SHP77 treated with DMSO at 0.1 percent for 48 hours (cell line): ENCODE measurements around the gene KLK13.

Source experiments
- DNase-seq: peaks from one replicate; lab custom pipeline; 2025; lab: John Stamatoyannopoulos, UW

KLK13 gene

DNA sequence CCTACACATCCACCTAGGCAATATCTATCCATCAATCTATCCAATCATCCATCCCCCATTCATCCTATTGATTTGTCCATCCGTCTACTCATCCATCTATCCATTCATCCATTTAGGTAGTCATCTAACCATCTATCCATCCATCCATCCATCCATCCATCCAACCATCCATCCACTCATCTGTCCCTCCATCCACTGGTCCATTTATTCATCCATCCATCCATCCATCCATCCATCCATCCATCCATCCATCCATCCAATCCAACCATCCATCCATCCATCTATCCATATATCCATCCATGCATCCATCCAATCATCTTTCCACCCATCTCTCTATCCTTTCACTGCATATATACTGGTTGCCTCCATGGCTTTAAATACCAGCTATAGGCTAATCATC, 3.9 kb downstream of the KLK13 start:
- DNase-seq, result no peak

DNA sequence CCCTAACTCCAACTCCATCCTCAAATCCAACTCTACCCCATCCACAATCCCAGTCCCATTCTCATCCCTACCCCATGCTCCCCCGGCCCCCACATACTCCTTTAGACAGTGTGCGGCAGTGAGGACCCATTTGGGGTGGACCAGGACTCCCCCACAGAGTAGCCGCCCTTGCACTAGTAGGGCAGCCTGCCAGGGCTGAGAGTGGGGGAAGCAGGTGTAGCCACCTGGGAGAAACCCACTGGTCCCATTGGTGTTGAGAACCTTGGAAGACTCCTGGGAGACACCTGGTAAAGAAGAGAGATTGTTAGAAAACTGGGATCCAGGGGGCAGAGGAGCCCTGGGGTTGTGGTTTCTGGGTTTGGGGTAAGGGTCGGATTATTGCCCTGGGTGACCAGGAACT, 4.6 kb downstream of the KLK13 start:
- DNase-seq, result no peak

DNA sequence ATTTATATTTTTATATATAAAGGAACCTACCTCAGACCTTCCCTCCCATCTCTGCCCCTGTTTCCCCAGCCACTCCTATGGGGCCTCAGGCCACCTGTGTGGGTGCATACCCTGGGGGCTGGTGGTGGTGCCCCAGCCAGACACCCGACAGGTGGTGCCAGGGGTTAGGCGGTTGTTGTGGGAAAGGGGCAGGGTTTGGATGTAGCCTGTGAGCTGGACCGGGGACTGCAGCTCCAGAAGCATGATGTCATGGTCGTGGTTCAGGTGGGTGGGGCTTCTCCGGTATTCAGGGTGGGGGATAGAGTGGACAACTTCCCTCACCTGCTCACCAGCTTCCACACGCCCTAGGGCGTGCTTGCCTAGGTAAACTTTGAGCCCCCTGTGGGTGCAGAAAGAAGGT, 5.2 kb downstream of the KLK13 start:
- no peak for DNase-seq

DNA sequence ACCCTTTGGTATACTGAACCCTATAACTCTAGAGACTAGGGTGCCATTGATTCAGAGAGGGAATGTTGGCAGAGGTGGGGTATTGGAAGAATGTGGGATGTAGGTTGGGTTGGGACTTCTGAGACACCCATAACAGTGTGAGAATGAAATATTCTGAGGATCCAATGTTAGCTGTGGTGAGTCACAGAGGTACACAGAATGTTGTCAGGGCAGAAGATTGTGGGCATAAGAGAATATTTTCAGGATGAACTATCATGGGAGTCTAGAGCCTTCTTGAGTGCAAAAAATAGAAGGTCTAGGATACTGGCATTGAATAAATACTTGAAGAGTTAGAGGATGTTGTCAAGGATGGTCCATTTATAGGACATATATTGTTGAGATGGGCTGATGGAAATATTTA, 9.0 kb downstream of the KLK13 start:
- DNase-seq, result no peak

DNA sequence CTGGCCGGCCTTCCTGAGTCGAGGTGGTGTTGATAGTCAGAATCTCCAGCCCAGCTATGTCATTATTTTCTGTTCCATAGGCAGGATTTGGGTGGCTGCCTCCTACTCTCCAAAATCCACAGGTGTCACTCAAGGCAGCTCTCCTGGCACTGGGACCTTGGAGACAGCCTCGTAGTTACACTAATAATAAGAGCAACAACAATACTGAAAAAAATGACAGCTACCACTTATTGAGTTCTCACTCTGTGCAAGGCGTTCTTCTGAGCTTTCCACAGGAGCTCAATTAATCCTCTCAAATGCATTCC, 17.9 kb downstream of the KLK13 start:
- DNase-seq, result no peak

DNA sequence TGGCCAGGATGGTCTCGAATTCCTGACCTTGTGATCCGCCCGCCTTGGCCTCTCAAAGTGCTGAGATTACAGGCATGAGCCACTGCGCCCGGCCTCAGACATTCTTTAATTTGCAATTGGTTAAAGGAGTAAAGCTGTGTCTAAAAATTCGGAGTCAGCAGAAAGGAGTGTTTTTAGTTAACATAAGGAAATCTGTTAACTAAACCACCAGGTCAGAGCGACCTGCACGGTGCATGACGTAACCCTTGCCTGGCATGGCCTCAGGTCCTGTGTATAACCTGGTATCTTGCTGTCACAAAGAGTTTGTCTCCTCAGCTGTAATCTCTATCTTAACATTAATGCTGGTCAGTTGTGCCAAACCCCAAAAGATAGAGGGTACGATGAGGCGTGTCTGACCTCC, 20.6 kb downstream of the KLK13 start:
- DNase-seq, result no peak

DNA sequence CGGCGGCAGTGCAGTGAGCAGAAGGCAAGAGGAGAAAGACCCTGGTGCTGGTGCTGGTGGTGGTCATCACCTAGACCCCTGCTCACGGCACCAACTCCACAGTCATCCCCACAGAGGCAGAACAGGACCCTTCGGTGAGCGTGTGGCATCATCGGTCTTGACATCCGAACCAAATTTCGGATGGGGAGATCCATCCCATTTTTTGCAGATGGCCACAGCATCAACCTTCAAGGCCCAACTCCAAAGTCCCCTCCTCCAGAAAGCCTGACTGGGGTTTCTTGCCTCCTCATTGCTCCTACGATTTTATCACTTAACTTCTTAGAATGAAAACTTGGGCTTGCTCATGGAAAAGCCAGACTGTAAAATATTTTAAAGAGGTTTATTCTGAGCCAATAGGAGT, 21.4 kb downstream of the KLK13 start:
- DNase-seq, result no peak

DNA sequence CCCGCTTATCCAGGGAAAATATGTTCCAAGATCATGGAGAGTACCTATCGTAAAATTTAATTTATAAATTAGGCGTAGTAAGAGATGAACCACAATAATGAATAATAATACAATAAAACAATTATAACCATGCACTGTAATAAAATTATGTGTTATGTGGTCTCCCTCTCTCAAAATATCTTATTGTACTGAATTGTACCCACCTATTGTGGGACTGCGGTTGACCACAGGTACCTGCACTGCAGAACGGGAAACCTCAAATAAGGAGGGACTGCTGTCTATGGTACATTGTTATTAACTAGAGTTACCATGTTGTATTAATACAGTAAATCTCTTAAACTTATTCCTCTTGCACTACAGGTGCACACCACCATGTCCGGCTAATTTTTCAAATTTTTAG, 24.7 kb downstream of the KLK13 start:
- no peak for DNase-seq

DNA sequence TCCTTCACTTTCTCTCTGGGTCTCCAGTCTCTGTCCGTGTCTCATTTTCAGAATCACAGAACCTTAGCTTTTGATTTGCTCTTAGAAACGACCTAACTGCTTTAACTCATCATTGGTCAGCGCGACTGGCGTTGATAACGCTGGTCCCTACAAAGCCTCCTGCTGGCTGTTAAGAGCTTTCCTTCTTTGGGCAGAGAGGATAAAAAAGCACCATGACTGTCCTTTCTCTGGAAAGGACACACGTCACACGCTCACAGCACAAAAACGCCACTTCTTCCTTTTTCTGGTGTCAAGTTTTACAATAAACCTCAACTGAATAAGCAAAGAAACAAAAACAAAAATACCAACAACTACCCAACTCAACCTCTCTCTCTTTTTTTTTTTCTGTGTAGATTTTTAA, 28.4 kb downstream of the KLK13 start:
- no peak for DNase-seq

DNA sequence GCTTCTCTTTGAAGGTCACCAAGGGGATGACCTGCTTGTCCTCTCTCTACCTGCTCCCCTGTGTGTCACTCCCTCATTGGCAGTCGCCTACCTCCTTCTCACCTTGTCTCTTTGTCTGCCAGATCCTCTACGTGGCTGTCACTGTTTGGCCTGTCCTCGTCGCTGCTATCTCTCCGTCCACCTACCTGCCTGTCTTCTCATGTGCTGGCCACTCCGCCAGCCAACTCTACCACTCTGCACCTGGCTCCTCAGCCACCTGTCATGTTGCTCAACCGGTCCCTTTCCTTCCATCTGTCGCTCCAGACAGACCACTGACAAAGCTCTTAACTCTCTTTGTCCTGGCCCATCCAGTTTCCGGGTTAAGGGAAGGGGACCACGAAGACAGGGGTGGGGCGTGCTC, 30.2 kb downstream of the KLK13 start, which contains the start of gene KLK12:
KLK12 (minus strand) TSS at position 299 of the 400 bp plus-strand sequence. CDS start 381 bp downstream, outside the sequence.
- no peak for DNase-seq

DNA sequence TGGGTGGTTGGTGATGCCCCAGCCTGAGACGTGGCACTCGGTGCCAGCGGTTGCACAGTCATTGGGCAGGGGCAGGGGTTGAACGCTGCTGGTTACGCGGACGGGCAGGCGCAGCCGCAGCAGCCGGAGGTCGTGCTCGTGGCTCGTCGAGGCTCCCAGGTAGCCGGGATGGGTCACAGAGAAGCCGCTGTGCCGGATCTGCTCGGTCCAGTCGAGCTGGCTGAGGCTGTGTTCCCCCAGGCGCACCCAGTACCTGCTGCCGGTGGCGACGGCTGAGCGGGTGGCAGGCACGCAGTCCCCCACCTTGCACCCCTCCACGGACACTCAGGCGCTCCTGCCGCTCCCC, 33.0 kb downstream of the KLK13 start:
- no peak for DNase-seq

DNA sequence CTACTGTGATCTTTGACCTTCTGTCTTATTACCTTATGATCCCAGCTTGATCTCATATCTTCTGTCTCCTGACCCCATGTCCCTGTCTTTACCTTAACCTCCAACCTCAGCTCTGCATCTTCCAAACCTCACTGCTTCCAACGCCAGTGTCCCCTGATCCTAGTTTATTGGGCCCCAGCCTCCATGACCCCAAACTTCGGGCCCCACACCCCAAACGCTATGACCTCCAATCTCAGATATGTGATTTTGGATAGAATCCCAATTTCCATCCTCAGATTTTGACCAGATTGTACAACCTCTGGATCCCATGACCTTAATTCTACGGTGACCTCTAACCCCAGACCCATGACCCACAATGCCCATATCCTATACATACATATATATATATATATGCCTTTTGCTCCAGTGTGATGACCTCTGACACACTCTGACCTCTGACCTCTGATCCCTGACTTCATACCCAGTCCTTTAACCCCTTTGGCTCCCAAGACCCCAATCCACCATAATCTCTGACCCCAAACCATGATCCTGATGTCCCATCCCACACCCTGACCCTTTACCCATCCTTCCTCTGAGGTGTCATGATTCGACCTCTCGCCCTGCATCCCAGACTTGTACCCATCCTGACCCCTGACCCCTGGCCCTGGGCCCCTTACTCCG, 33.5 kb downstream of the KLK13 start:
- DNase-seq, result no peak

DNA sequence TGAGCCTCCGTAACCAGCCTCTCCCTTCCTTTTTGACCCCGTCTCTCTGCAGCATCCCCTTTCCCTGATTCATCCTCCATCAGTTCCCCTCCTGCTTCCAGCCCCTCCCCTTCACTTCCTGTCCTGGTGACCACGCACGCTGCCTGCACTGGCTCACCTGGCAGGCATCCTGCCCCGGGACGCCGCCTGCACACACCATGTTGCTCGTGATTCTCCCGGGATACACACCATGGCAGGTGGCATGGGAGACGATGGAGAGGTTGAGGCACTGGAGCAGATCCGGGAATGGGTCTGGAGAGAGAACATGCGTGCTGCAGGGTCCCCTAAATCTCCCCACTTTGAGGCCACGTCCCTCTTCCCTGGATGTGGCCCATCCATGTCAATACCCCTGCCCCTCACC, 34.3 kb downstream of the KLK13 start:
- no peak for DNase-seq

DNA sequence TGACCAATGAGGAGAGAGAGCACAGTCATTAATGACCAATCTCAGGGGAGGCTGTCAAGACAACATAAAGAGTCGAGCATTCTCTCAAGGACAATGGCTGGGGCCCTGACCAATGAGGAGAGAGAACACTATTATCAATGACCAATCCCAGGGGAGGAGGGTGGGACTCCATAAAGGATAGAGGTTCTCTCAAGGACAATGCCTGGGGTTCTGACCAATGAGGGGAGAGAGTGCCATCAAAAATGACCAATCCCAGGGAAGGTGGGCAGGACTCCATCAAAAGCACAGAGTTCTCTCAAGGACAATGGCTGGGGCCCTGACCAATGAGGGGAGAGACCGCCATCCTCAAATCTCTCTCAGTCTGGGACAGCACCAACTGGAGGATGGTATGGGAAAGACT, 35.2 kb downstream of the KLK13 start:
- no peak for DNase-seq

DNA sequence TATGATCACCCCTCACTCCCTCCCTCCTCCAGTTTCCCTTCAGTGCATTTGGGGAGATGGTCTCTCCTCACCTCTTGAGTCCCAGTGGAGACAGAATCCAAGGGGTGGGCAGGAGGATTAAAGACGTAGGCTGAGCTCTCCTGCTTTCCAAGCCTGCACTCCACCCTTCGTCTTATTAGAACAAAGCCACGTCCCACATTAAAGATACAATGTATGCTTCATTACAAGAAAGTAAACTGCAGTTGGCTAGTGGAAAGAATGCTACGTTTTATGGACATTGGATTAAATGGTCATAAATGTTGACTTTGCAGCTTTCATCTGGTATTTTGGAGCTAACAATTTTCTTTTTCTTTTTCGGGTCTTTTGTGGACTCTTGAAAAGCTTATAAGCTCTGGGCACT, 37.0 kb downstream of the KLK13 start:
- no peak for DNase-seq

DNA sequence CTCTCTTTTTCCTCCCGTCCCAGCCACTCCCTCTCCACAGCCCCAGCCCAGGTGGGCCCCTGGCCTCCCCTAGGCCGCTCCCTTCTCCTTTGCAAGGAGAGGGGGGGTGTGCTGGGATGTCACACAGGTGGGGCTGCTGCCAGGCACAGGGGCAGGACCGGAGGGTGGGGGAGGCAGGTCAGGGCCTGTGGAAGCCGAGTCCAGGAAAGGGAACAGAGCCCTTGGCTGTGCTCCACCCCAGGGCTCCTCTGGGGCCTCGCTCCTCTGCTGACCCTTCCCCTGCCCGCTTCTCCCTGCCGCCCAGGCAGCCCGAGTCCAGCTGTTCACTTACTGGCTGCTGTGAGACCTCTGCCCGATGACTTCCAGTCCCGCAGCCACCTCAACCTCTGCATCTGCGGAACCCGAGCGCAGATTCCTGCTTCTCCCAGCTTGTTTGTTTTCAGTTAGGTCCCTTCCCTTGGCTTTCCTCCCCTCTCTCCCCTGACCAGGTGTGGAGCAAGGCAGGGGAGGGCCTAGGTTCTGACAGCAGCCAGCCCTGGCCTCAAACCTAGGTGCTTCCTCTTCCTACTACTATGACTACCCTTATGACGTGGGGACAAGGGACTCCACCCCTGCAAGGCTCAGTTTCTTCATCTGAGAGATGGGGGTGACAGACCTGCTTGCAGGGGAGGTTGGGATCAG, 37.6 kb downstream of the KLK13 start:
- no peak for DNase-seq

DNA sequence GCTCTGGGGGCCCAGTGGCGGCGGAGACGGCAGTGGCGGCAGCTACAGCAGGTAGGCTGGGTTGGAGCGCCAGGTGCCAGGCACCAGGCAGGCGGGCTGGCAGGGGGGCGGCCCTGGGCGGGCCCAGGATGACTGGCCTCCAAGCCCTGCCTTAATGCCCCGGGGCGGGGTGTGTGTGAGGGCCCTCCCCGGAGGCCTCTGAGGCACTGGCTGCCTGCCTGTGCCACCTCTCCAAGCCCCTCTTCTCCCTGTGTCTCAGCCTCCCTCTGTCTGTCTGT, 38.4 kb downstream of the KLK13 start, which contains the start of gene KLK11:
KLK11 (minus strand) TSS at position 63 of the 278 bp plus-strand sequence. CDS start 985 bp downstream, outside the sequence.
- no peak for DNase-seq

DNA sequence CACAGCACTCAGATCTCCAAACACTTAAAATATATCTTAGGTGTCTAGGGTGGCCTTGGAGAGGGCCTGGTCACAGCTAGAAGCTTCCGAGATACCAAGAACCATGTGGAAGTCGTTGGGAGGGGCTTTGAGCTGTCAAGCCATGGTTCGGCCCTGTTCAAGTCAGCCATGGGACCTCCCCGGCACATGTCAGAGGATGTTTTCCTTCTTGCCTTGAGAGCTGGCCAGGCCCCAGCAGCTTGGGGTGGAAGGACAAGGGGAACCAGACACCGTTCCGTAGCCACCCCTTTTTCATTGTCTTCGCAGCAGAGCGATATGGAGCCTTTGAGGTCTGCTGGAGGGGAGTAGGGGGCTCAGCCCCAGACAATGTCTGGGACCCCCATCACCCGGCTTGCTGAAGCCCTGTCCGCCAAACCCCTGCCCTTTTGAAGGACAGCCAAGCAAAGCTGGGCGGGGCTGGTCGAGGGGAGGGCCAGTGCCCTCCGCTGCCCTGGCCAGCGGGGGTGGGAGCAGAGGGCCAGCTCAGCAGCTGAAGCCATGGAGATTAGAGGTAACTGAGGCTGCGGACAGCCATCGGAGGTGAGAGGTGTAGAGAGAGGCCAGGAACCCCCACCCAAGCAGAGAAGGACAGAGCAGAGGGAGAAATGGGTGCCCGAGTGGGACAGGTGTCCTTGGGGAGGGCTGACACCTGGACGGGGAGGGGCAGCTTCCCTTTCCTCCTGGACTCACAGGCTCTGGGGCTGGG, 38.9 kb downstream of the KLK13 start:
- no peak for DNase-seq

DNA sequence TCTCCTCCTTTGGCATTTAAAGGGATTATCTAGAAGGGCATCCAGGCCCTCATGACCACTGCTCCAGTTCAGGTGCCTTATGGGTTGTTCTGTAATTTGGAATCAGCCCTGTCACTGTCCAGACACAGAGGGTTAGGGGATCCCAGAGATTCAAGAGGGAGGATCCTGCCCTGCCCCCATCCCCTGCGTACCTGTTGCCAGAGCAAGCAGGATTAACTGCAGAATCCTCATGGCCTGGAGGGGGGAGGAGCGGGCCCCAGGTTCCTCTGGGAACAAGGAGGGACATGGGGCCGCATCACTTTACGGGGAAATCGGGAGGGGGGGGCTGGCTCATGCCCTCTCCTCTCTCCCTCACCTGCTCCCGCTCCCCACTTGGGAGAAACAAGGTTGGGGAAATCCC, 39.5 kb downstream of the KLK13 start:
- DNase-seq, result no peak

DNA sequence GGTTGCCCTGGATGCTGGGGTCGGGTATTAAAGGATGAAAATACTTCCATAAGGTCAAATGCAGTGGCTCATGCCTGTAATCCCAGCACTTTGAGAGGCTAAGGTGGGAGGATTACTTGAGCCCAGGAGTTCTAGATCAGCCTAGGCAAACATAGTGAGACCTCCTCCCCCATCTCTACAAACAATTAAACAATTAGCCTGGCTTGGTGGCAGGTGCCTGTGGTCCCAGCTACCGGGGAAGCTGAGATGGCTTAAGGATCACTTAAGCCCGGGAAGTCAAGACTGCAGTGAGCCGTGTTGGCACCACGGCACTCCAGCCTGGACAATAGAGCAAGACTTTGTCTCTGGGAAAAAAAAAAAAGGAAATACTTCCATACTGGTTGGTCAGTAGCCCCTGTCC, 40.0 kb downstream of the KLK13 start:
- no peak for DNase-seq

DNA sequence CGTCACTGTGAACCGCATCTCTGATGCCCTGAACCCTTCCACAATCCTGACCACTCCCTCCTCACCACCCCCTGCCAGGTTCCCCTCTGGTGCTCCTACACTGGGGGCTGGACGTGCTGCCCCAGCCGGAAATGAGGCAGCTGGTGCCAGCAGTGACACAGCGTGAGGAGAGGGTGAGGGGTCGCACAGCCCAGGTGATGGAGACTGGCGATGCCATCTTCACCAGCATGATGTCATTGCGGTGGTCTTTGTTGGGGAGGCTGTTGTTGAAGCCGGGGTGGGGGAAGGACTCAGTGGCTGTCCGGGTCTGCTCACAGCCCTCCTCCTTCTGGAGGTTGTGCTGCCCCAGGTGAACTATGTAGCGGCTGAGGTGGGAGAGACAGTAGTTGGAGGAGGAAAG, 40.9 kb downstream of the KLK13 start:
- DNase-seq, result no peak

DNA sequence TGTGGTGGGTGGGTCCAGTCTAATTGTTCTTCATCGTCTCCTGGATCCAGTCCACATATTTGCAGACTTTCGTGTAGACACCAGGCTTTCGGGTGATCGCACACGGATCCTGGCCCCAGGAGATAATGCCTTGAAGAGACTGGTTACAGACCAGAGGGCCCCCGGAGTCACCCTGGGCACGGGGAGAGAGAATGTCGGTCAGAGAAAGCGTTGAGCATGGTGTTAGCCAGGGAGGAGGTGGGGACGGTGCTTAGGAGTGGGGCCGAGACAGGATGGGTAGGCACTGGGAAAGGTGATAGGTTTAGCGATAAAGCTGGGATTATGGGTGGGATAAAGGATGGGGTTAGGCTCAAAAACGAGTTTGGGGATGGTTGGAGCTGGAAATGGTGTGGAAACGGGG, 42.4 kb downstream of the KLK13 start:
- DNase-seq, result no peak

DNA sequence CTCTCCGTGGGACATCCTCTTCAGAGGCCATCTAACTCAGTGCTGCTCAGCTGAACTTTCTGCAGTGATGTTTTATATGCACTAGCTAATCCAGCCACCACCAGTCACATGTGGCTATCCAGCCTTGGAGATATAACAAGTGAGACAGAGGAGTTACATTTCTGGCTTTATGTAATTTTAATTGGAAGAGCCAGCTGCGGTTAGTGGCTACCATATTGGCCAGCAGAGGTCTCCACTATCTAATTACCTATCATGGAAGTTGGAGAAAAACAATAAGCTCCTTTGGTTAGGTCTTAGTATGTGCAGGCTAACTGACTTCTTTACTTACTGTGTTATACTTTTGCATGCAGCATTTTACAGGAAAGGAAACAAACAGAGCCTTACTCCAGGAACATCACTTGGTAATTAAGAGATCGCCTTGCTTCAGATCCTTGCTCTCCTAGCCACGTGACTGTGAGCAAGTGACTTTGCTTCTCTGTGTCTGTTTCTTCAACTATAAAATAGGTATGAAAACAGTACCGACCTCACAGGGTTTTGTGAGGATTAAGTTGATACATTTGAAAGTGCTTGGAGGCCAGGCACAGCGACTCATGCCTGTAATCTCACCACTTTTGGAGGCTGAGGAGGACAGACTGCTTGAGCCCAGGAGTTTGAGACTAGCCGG, 43.8 kb downstream of the KLK13 start:
- peak; percentile 64 for DNase-seq
